Muscle layer of colon (tissue), 2 donors: ENCODE measurements around the gene PMM2.

Source experiments
- H3K27ac ChIP-seq: one replicate; pipeline ENCODE4 v1.7.0; 2013; ENCODE audit warnings: low read depth, mild to moderate bottlenecking, low read length, moderate library complexity
- H3K27me3 ChIP-seq, 2 donors: one replicate each; pipeline ENCODE4 v1.7.0; 2013; ENCODE audit warnings: low read length in 2 of 2, mild to moderate bottlenecking in 2 of 2; ENCODE audit not compliant: insufficient read depth in 2 of 2, control insufficient read depth in 1 of 2
- H3K36me3 ChIP-seq: one replicate; pipeline ENCODE4 v1.7.0; 2013; ENCODE audit warnings: mild to moderate bottlenecking, low read length; ENCODE audit not compliant: insufficient read depth
- H3K4me1 ChIP-seq: one replicate; pipeline ENCODE4 v1.7.0; 2013; ENCODE audit warnings: mild to moderate bottlenecking, low read length; ENCODE audit not compliant: insufficient read depth
- H3K4me3 ChIP-seq, 2 donors: one replicate each; pipeline ENCODE4 v1.7.0; 2013; ENCODE audit warnings: low read length in 2 of 2, low read depth in 1 of 2, mild to moderate bottlenecking in 1 of 2, moderate library complexity in 1 of 2
- H3K9ac ChIP-seq: one replicate; pipeline ENCODE4 v1.7.0; 2013; ENCODE audit warnings: low read length
- H3K9me3 ChIP-seq: one replicate; pipeline ENCODE4 v1.7.0; 2013; ENCODE audit warnings: mild to moderate bottlenecking, low read length
- donor health status: abdominal sarcoma.
- donor health status: Adenocarcinoma of cecum.

Gene PMM2

GRCh38 chr16:8763899-8764298 is 33.7 kb upstream of the PMM2 start:
- no peaks in the 10 kb centered on the region for H3K9me3 ChIP-seq
- H3K4me1 ChIP-seq: no peaks in the 10 kb centered on the region
- H3K27me3 ChIP-seq: no peaks in the 10 kb centered on the region
- H3K36me3 ChIP-seq: peaks cover 2% of the 10 kb centered on the region
- H3K9ac ChIP-seq: no peak overlapping the region
- H3K27ac ChIP-seq: no peak overlapping the region
- no peak overlapping the region for H3K4me3 ChIP-seq

- Histone ChIP-seq H3K9ac (no peak overlapping the region), H3K36me3 (peaks cover 4% of the 10 kb centered on the region), H3K27ac (no peak overlapping the region), H3K4me1 (no peaks in the 10 kb centered on the region), H3K9me3 (no peaks in the 10 kb centered on the region), H3K27me3 (no peaks in the 10 kb centered on the region), H3K4me3 (no peak overlapping the region)
Measured at GRCh38 chr16:8764525-8765250, 33.0 kb upstream of the PMM2 start.

- Histone ChIP-seq H3K27me3 (no peaks in the 10 kb centered on the region), H3K9ac (no peak overlapping the region), H3K36me3 (peaks cover 6% of the 10 kb centered on the region)
Measured at GRCh38 chr16:8767176-8767575, 30.5 kb upstream of the PMM2 start.

GRCh38 chr16:8768283-8768682 is 29.4 kb upstream of the PMM2 start:
- Histone ChIP-seq H3K36me3 (peaks cover 9% of the 10 kb centered on the region), H3K27me3 (no peaks in the 10 kb centered on the region), H3K9me3 (no peaks in the 10 kb centered on the region), H3K9ac (no peak overlapping the region), H3K4me3 (no peak overlapping the region), H3K4me1 (no peaks in the 10 kb centered on the region), H3K27ac (no peak overlapping the region)

More at GRCh38 chr16:8767176-8767575, 30.5 kb upstream of the PMM2 start:
- Histone ChIP-seq H3K9me3 (no peaks in the 10 kb centered on the region), H3K4me1 (no peaks in the 10 kb centered on the region), H3K4me3 (no peak overlapping the region), H3K27ac (no peak overlapping the region)

- Histone ChIP-seq H3K36me3 (peaks cover 9% of the 10 kb centered on the region), H3K9ac (no peak overlapping the region), H3K9me3 (no peaks in the 10 kb centered on the region), H3K27ac (no peak overlapping the region), H3K4me3 (no peak overlapping the region), H3K4me1 (no peaks in the 10 kb centered on the region), H3K27me3 (no peaks in the 10 kb centered on the region)
Measured at GRCh38 chr16:8768692-8769091, 28.9 kb upstream of the PMM2 start.

- H3K27me3 ChIP-seq: no peaks in the 10 kb centered on the region
- H3K9me3 ChIP-seq: no peaks in the 10 kb centered on the region
- no peak overlapping the region for H3K9ac ChIP-seq
- no peak overlapping the region for H3K4me3 ChIP-seq
- peaks cover 25% of the 10 kb centered on the region for H3K36me3 ChIP-seq
- H3K27ac ChIP-seq: no peak overlapping the region
- H3K4me1 ChIP-seq: no peaks in the 10 kb centered on the region
Measured at GRCh38 chr16:8773537-8773936, 24.1 kb upstream of the PMM2 start.

- no peaks in the 10 kb centered on the region for H3K4me1 ChIP-seq
- H3K27ac ChIP-seq: no peak overlapping the region
- no peaks in the 10 kb centered on the region for H3K9me3 ChIP-seq
- H3K4me3 ChIP-seq: no peak overlapping the region
- no peaks in the 10 kb centered on the region for H3K27me3 ChIP-seq
- peaks cover 21% of the 10 kb centered on the region for H3K36me3 ChIP-seq
- no peak overlapping the region for H3K9ac ChIP-seq
Measured at GRCh38 chr16:8774208-8774607, 23.4 kb upstream of the PMM2 start.

GRCh38 chr16:8775359-8775758 is 22.3 kb upstream of the PMM2 start:
- no peak overlapping the region for H3K9ac ChIP-seq
- no peak overlapping the region for H3K27ac ChIP-seq
- no peaks in the 10 kb centered on the region for H3K9me3 ChIP-seq
- no peaks in the 10 kb centered on the region for H3K4me1 ChIP-seq
- no peaks in the 10 kb centered on the region for H3K27me3 ChIP-seq
- H3K36me3 ChIP-seq: peaks cover 26% of the 10 kb centered on the region
- no peak overlapping the region for H3K4me3 ChIP-seq

GRCh38 chr16:8776129-8776584 is 21.5 kb upstream of the PMM2 start:
- H3K4me3 ChIP-seq: no peak overlapping the region
- H3K4me1 ChIP-seq: no peaks in the 10 kb centered on the region
- no peak overlapping the region for H3K27ac ChIP-seq
- H3K36me3 ChIP-seq: peaks cover 26% of the 10 kb centered on the region
- H3K9ac ChIP-seq: no peak overlapping the region
- no peaks in the 10 kb centered on the region for H3K27me3 ChIP-seq
- no peaks in the 10 kb centered on the region for H3K9me3 ChIP-seq

GRCh38 chr16:8777217-8777616 is 20.4 kb upstream of the PMM2 start:
- H3K27me3 ChIP-seq: no peaks in the 10 kb centered on the region
- H3K9me3 ChIP-seq: no peaks in the 10 kb centered on the region
- H3K4me1 ChIP-seq: no peaks in the 10 kb centered on the region
- no peak overlapping the region for H3K9ac ChIP-seq
- H3K36me3 ChIP-seq: peaks cover 23% of the 10 kb centered on the region
- H3K27ac ChIP-seq: no peak overlapping the region
- H3K4me3 ChIP-seq: no peak overlapping the region

GRCh38 chr16:8781797-8782196 is 15.8 kb upstream of the PMM2 start:
- H3K4me3 ChIP-seq: no peak overlapping the region
- H3K27ac ChIP-seq: no peak overlapping the region
- no peak overlapping the region for H3K9ac ChIP-seq
- peaks cover 5% of the 10 kb centered on the region for H3K36me3 ChIP-seq
- H3K27me3 ChIP-seq: no peaks in the 10 kb centered on the region
- H3K4me1 ChIP-seq: no peaks in the 10 kb centered on the region
- H3K9me3 ChIP-seq: no peaks in the 10 kb centered on the region

GRCh38 chr16:8782673-8783072 is 15.0 kb upstream of the PMM2 start:
- H3K27me3 ChIP-seq: no peaks in the 10 kb centered on the region
- no peak overlapping the region for H3K9ac ChIP-seq
- peaks cover 5% of the 10 kb centered on the region for H3K36me3 ChIP-seq

More at GRCh38 chr16:8782673-8783072, 15.0 kb upstream of the PMM2 start:
- no peak overlapping the region for H3K4me3 ChIP-seq
- H3K4me1 ChIP-seq: no peaks in the 10 kb centered on the region
- H3K27ac ChIP-seq: no peak overlapping the region
- no peaks in the 10 kb centered on the region for H3K9me3 ChIP-seq
